ENCODE measurements around the gene TUBB4A. TPM values are rescaled to one million over a fixed set of nuclear protein-coding genes. Genes with fewer than 3 reads are reported as not detected.

Gene TUBB4A
- total RNA-seq, 3 donors from 2014 or later = 0.26 to 14.6 (median 0.82) TPM

DNA sequence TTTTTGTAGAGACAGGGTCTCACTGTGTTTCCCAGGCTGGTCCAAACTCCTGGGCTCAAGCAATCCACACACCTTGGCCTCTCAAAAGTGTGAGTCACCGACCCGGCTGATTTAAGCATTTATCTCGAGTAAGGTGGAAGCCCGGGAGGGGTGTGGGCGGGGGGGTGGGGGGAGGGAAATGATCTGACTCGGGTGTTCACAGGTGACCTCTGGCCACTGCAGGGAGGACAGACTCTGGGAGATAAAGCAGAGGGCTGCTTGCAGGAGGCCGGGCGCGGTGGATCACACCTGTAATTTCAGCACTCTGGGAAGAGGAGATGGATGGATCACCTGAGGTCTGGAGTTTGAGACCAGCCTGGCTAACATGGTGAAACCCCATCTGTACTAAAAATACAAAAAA is 28.5 kb downstream of the TUBB4A start:
- Histone ChIP-seq H3K9me3 (no peaks in the 10 kb centered on the region), H3K36me3 (ENCODE audit: low read depth) (no peaks in the 10 kb centered on the region), H3K4me1 (ENCODE audit: low read depth) (peaks cover 8% of the 10 kb centered on the region), H3K4me3 (no peak overlapping the region)
- DNase-seq = no peak
- ATAC-seq = no peak
- intact Hi-C loops (cut with DNase I, micrococcal nuclease) = no loop called here
- TF ChIP-seq, protein P1, sequence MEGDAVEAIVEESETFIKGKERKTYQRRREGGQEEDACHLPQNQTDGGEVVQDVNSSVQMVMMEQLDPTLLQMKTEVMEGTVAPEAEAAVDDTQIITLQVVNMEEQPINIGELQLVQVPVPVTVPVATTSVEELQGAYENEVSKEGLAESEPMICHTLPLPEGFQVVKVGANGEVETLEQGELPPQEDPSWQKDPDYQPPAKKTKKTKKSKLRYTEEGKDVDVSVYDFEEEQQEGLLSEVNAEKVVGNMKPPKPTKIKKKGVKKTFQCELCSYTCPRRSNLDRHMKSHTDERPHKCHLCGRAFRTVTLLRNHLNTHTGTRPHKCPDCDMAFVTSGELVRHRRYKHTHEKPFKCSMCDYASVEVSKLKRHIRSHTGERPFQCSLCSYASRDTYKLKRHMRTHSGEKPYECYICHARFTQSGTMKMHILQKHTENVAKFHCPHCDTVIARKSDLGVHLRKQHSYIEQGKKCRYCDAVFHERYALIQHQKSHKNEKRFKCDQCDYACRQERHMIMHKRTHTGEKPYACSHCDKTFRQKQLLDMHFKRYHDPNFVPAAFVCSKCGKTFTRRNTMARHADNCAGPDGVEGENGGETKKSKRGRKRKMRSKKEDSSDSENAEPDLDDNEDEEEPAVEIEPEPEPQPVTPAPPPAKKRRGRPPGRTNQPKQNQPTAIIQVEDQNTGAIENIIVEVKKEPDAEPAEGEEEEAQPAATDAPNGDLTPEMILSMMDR (IDR thresholded peaks at IDR 0.05) = no peak

DNA sequence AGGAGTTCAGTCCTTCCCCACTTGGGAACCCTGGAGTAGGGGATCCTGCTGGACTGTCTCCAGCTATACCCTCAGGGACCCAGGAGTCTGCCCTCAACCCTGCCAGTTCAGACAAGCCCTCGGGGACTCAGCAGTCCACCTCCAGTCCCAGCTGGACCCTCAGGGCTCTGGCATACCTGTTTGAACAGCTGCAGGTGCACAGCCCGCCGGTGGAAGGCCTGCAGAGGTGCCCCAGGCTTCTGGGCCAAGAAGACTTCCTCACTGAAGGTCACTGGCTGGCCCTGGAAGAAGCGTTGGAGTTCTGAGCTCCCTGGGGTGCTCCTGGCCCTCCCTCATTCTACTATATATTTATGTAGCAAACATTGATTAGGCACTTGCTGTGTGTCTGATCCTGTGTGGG is 29.4 kb downstream of the TUBB4A start:
- Histone ChIP-seq H3K9me3 (no peaks in the 10 kb centered on the region), H3K4me3 (no peak overlapping the region), H3K4me1 (ENCODE audit: low read depth) (peaks cover 8% of the 10 kb centered on the region), H3K36me3 (ENCODE audit: low read depth) (no peaks in the 10 kb centered on the region)
- ATAC-seq (no peak), DNase-seq (no peak)
- intact Hi-C loops (cut with DNase I, micrococcal nuclease) = no loop called here
- TF ChIP-seq, protein P1 (IDR thresholded peaks at IDR 0.05) = no peak

DNA sequence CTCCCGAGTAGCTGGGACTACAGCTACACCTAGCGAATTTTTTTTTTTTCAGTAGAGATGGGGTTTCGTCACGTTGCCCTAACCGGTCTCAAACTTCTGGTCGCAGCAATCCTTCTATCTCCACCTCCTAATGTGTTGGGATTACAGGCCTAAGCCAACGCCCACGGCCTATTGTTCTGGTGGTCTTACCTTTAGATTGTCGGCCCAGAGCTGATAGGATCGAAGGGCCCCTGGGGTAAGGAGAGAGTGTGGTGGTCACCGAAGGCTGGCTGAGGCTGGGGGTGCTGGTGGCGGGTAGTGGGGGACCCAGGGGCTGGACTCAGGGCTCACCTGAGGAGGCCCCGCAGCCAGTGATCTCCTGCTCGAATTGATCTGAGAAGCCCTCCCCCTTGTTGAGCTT is 31.0 kb downstream of the TUBB4A start:
- intact Hi-C loops (cut with DNase I, micrococcal nuclease) = no loop called here
- Histone ChIP-seq H3K4me1 (ENCODE audit: low read depth) (peaks cover 8% of the 10 kb centered on the region), H3K36me3 (ENCODE audit: low read depth) (no peaks in the 10 kb centered on the region), H3K4me3 (no peak overlapping the region), H3K9me3 (no peaks in the 10 kb centered on the region)
- DNase-seq = no peak
- ATAC-seq = no peak
- TF ChIP-seq, protein P1 (IDR thresholded peaks at IDR 0.05) = no peak

DNA sequence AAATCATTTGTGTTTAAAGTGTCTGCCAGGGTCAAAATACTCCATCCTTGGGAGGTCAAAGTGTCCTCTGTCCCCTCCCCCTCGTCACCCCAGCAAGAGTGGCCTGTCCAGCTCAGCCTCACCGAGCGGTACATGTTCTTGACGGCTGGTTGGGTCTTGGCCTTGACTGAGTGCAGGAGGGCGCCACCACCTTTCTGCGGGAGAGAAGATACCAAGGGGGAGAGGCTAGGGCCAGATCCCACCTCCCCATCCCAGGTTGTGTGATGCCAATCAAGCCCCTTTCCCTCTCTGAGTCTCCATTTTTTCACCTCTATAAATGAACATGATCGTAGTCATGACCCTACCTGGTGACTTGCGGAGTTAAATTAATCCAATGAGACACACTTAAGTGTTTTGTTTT is 31.9 kb downstream of the TUBB4A start:
- no peaks in the 10 kb centered on the region for H3K4me1 ChIP-seq (ENCODE audit: low read depth)
- H3K4me3 ChIP-seq = no peak overlapping the region
- DNase-seq (no peak), ATAC-seq (no peak)
- TF ChIP-seq, protein P1 (IDR thresholded peaks at IDR 0.05) = no peak
- intact Hi-C loops (cut with DNase I, micrococcal nuclease) = no loop called here
- H3K36me3 ChIP-seq (ENCODE audit: low read depth) = no peaks in the 10 kb centered on the region
- no peaks in the 10 kb centered on the region for H3K9me3 ChIP-seq

DNA sequence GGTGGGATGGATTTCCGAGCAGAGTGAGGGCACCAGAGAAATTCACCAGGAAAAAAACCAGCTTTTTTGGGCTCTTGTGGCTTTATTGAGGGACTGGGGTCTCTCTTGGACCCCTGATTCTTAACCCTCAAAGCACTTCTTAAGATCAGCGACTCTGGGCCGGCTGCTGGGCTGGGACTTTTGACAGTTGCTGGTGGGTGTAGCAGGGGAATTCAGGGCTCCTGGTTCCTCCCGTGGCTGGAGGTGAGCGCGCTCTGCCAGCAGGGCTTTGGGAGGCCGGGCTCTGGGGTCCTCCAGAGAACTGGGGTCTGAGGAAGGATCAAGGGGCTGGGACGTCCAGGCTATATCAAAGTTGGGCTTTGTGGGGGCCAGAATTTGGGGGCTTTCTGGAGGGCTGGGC is 34.7 kb downstream of the TUBB4A start:
- intact Hi-C loops (cut with DNase I, micrococcal nuclease) = no loop called here
- ATAC-seq (no peak), DNase-seq (no peak)
- TF ChIP-seq, protein P1 (IDR thresholded peaks at IDR 0.05) = no peak
- no peaks in the 10 kb centered on the region for H3K9me3 ChIP-seq
- H3K4me3 ChIP-seq = no peak overlapping the region
- no peaks in the 10 kb centered on the region for H3K36me3 ChIP-seq (ENCODE audit: low read depth)
- H3K4me1 ChIP-seq (ENCODE audit: low read depth) = peaks cover 17% of the 10 kb centered on the region

All from mucosa of descending colon (tissue), 3 donors.